ENCODE measurements around the gene RNU1-1. TPM values are rescaled to one million over a fixed set of nuclear protein-coding genes. Genes with fewer than 3 reads are reported as not detected.

The RNU1-1 gene
- total RNA-seq, 1 donor from 2014 or later: 1,626 TPM

Other genes with a start within 250 kb of the RNU1-1 start
- 33.1 TPM for gene FBXO42, start 161.8 kb downstream of the RNU1-1 start, total RNA-seq
- 131 TPM for gene SZRD1, start 147.0 kb downstream of the RNU1-1 start, total RNA-seq
- not detected for gene SPATA21, start 76.9 kb downstream of the RNU1-1 start, total RNA-seq
- 40.6 TPM for gene NECAP2, start 73.6 kb downstream of the RNU1-1 start, total RNA-seq
- gene NBPF1, start 99.3 kb upstream of the RNU1-1 start, total RNA-seq: 61.9 TPM
- 1,626 TPM for gene RNU1-3, start 152.7 kb upstream of the RNU1-1 start, total RNA-seq
- 1,626 TPM for gene RNU1-4, start 226.2 kb upstream of the RNU1-1 start, total RNA-seq